Type B pancreatic cell (in vitro differentiated cells): ENCODE data around the gene DPYSL5. TPM values are rescaled to one million over a fixed set of nuclear protein-coding genes. Genes with fewer than 3 reads are reported as not detected.

Source experiments
- DNase-seq: peaks from one replicate; pipeline ENCODE4 v3.0.0; 2021; ENCODE audit warnings: mixed read lengths; ENCODE audit not compliant: unreplicated experiment; ENCODE audit errors: extremely low spot score
- H3K27ac Mint-ChIP-seq: 2 replicates; pipeline ENCODE4 v1.8.0; 2021; ENCODE audit warnings: mild to moderate bottlenecking, mixed read lengths
- H3K27me3 Mint-ChIP-seq: 2 replicates; pipeline ENCODE4 v1.8.0; 2021; ENCODE audit warnings: mixed read lengths
- H3K36me3 Mint-ChIP-seq: 2 replicates; pipeline ENCODE4 v1.8.0; 2021; ENCODE audit warnings: mixed read lengths
- H3K4me1 Mint-ChIP-seq: one replicate; pipeline ENCODE4 v1.8.0; 2021; ENCODE audit warnings: mixed read lengths; ENCODE audit not compliant: unreplicated experiment
- H3K4me3 Mint-ChIP-seq: 2 replicates; pipeline ENCODE4 v1.8.0; 2021; ENCODE audit warnings: mild to moderate bottlenecking, mixed read lengths
- H3K9me3 Mint-ChIP-seq: 2 replicates; pipeline ENCODE4 v1.8.0; 2021; ENCODE audit warnings: mixed read lengths
- long read RNA-seq: library from polyadenylated mRNA; unstranded; transcript quantifications from one replicate; pipeline ENCODE4 v2.0.0, GENCODE V29; 2020
- total RNA-seq: library from RNA; stranded (reverse); gene quantifications from 2 replicates; pipeline ENCODE4 v1.2.1, GENCODE V29; 2021; ENCODE audit warnings: low replicate concordance
- TF ChIP-seq, protein P1 (sequence below): fragments of 200-600 bp; sonication (generic); conservative IDR thresholded peaks from 2 replicates; pipeline ENCODE4 v1.5.0; 2021; ENCODE audit warnings: antibody characterized with exemption, mild to moderate bottlenecking

DPYSL5 gene, protein sequence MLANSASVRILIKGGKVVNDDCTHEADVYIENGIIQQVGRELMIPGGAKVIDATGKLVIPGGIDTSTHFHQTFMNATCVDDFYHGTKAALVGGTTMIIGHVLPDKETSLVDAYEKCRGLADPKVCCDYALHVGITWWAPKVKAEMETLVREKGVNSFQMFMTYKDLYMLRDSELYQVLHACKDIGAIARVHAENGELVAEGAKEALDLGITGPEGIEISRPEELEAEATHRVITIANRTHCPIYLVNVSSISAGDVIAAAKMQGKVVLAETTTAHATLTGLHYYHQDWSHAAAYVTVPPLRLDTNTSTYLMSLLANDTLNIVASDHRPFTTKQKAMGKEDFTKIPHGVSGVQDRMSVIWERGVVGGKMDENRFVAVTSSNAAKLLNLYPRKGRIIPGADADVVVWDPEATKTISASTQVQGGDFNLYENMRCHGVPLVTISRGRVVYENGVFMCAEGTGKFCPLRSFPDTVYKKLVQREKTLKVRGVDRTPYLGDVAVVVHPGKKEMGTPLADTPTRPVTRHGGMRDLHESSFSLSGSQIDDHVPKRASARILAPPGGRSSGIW
- total RNA-seq = 8.5 and 51.1 TPM in 2 replicates
- long read RNA-seq, partial matches to known transcripts = 0 of 3 reads
- long read RNA-seq, other reads (novel, unspliced or antisense) = 3 of 3 reads

DNA sequence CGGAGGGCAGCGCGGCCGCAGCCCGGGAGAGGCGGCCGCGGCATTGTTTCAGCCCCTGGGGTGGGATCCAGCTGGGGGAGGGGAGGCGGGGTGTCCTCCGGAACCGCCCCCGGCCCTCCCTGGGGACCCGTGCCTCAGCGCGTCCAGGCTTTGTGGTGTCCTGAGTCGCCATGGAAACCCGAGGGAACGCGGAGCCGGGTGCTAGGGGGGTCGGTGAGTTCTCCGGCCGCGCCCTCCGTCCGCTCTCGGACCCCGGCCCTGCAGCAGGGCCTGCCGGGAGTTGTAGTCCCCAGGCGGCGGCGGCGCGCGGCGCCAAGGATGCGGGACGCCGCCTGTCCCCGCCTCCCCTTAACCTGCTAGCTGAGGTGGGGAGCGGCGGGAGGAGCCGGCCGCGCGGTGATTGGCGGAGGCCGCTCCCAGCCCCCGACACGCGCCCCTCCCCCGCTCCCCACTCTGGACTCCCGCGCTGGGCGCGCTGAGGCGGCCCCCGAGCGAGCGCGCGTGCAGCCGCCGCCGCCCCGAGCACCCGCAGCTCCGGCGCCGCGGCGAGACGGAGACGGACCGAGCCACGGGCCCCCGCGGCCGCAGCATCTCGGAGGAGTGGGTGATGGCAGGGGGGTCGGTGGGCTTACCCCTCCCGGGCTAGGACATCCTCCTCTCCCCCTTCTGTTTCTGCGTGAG, at the start of gene DPYSL5:
DPYSL5 (plus strand) TSS at position 478 of the 681 bp plus-strand sequence. CDS start 50,368 bp downstream, outside the sequence.
- H3K9me3 Mint-ChIP-seq = no peaks in the 10 kb centered on the region
- no peak within 1 kb of the TSS for H3K27ac Mint-ChIP-seq
- TF ChIP-seq, protein P1, sequence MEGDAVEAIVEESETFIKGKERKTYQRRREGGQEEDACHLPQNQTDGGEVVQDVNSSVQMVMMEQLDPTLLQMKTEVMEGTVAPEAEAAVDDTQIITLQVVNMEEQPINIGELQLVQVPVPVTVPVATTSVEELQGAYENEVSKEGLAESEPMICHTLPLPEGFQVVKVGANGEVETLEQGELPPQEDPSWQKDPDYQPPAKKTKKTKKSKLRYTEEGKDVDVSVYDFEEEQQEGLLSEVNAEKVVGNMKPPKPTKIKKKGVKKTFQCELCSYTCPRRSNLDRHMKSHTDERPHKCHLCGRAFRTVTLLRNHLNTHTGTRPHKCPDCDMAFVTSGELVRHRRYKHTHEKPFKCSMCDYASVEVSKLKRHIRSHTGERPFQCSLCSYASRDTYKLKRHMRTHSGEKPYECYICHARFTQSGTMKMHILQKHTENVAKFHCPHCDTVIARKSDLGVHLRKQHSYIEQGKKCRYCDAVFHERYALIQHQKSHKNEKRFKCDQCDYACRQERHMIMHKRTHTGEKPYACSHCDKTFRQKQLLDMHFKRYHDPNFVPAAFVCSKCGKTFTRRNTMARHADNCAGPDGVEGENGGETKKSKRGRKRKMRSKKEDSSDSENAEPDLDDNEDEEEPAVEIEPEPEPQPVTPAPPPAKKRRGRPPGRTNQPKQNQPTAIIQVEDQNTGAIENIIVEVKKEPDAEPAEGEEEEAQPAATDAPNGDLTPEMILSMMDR = no peak
- no peaks in the 10 kb centered on the region for H3K36me3 Mint-ChIP-seq
- H3K4me1 Mint-ChIP-seq = peaks cover 10% of the 10 kb centered on the region
- H3K27me3 Mint-ChIP-seq = peaks cover 66% of the 10 kb centered on the region
- peak; percentile 85 for DNase-seq
- H3K4me3 Mint-ChIP-seq = peak within 1 kb of the TSS; percentile 87

DNA sequence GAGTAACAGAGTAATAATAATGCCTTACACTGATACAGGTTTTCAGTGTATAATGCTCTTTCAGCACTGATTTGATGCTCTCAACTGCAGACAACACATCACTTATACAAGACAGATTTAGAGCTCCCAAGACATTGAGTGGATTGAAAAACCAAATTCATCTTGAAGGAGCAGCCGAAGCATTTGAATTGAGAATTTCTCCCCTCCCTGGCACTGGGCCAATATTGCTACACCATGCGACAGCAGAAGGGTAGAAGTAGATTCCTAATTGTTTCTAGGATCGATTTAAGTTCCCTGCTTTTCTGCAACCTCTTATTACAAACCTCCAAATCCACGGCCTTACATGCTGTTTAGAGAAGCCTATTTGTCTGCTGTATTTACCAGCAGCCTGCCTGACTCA, 46.6 kb upstream of the DPYSL5 start:
- TF ChIP-seq, protein P1 = no peak
- Mint-ChIP-seq H3K27ac (no peak overlapping the region), H3K36me3 (peaks cover 7% of the 10 kb centered on the region), H3K4me3 (no peak overlapping the region), H3K27me3 (no peaks in the 10 kb centered on the region), H3K4me1 (no peaks in the 10 kb centered on the region), H3K9me3 (no peaks in the 10 kb centered on the region)
- DNase-seq = no peak

DNA sequence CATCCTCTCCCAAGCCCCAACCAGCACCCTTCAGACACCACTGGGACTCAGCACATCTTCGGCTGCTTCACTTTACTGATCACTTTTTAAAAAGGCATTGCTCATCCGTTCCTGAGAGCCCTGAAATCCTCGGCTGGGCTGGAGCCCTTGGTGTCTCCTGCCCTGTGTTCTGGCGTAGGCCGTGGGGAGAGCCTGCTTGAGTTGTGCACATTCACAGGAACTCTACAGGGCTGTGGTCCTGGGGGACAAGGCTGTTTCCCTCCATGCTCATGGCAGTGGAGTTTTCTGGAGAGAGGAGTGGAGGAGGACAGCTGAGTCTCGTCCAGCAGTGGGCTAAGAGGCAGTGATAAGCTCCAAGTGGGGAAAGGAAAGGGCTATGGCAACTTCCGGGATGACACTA, 46.1 kb upstream of the DPYSL5 start:
- Mint-ChIP-seq H3K27ac (no peak overlapping the region), H3K4me3 (no peak overlapping the region), H3K9me3 (no peaks in the 10 kb centered on the region), H3K36me3 (peaks cover 7% of the 10 kb centered on the region), H3K4me1 (no peaks in the 10 kb centered on the region), H3K27me3 (no peaks in the 10 kb centered on the region)
- TF ChIP-seq, protein P1 = no peak
- no peak for DNase-seq

DNA sequence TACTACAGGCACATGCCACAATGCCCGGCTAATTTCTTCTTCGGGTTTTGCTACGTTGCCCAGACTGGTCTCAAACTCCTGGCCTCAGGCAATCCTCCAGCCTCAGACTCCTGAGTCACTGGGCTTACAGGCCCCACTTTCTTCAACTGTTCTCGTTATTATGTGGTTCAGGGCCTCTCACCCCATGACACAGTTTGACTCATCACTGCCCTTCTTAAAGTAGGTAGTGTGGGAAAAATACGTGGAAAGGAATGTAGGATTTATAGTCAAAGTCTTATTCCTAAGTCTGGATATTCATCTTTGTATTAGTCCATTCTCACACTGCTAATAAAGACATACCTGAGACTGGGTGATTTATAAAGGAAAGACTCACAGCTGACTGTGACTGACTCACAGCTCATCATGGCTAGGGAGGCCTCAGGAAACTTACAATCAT, 42.7 kb upstream of the DPYSL5 start:
- no peak overlapping the region for H3K4me3 Mint-ChIP-seq
- peaks cover 6% of the 10 kb centered on the region for H3K4me1 Mint-ChIP-seq
- H3K9me3 Mint-ChIP-seq = no peaks in the 10 kb centered on the region
- TF ChIP-seq, protein P1 = no peak
- H3K27ac Mint-ChIP-seq = no peak overlapping the region
- H3K27me3 Mint-ChIP-seq = peaks cover 2% of the 10 kb centered on the region
- peaks cover 3% of the 10 kb centered on the region for H3K36me3 Mint-ChIP-seq
- DNase-seq = no peak

DNA sequence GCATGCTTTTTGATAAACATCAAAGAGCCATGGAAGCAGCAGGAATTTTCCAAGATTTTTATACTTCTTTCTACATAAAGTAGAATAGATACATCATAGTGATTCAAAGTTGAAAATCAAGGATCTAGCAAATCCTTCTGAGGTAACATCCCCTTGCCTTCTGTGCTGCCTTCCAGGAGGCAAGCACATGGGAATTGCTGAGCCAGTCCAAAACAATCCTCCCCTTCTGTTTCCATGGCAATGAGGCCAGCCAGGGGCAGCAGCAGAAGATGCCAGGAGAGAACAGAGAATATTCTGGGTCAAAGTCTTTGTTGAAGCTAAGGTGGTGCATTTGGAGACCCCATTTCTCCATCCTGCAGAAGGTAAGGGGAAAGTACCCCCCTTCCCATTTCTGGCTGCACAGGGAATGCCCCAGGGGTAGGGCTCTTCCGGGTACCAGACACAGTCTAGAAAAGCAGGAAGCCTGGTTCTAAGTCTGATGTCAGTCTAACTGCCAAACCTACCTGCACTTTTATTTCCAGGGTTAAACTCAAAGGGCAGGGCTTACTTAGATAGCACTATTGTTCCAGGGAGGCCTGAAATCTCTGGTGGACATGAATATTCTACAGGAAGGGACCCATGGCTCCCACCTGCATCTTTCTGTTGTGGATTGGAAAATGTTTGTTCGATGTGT, 40.0 kb upstream of the DPYSL5 start:
- peaks cover 6% of the 10 kb centered on the region for H3K4me1 Mint-ChIP-seq
- DNase-seq = no peak

More for the DNA sequence above, 40.0 kb upstream of the DPYSL5 start:
- Mint-ChIP-seq H3K27me3 (peaks cover 8% of the 10 kb centered on the region), H3K27ac (no peak overlapping the region), H3K4me3 (no peak overlapping the region), H3K36me3 (no peaks in the 10 kb centered on the region), H3K9me3 (no peaks in the 10 kb centered on the region)
- TF ChIP-seq, protein P1 = no peak
